ENCODE data around the gene GIT2.
"Not testable (repeated sequence)": the region's sequence is repeated elsewhere in the genome, so short reads cannot be mapped to it uniquely, and the experiment has no call there.

Gene GIT2

DNA sequence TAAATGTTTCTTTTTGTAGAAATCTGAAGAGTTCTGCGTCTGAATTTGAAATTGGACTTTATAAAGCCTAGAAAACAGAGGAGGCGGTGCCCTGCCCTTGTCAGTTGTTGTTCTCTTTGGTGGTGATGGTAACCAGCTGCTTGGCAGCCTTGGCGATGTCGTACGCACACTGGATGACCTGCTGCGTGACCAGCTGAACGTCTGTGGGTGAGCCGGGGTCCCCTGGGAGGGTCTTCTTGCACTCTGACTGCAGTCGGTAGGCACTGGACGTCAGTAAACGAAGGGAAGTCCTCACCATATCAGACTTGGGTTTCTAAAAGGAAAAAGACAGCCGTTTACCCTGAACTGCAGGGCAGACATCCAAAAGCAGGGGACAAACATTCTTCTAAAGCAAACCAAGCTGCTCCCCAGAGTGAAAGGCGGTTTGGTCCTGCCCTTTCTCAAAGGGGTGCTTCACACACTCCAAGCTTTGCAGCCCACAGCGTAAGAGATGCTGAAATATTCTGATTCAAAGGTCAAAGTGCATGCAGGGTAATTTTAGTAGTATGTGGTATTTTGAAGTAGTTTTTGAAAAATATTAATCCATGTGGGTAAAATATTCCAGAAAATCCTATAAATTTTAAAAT is 63.2 kb downstream of the GIT2 start:
- TF ChIP-seq BHLHE40 (IDR thresholded peaks at IDR 0.05; ENCODE audit: borderline replicate concordance) (no peak), LEF1 (IDR thresholded peaks at IDR 0.05; ENCODE audit: borderline replicate concordance) (no peak), FOXA1 (IDR thresholded peaks at IDR 0.05) (no peak), CTBP1 (IDR thresholded peaks at IDR 0.05; ENCODE audit: borderline replicate concordance) (no peak), ZNF384 (IDR thresholded peaks at IDR 0.05) (no peak), ARNT (IDR thresholded peaks at IDR 0.05) (no peak), FOXM1 (IDR thresholded peaks at IDR 0.05; ENCODE audit: borderline replicate concordance) (no peak), HDGF (IDR thresholded peaks at IDR 0.05; ENCODE audit: borderline replicate concordance) (no peak), NFRKB (IDR thresholded peaks at IDR 0.05) (no peak), ELF4 (IDR thresholded peaks at IDR 0.05) (no peak), SUZ12 (IDR thresholded peaks at IDR 0.05) (no peak), SP1 (IDR thresholded peaks at IDR 0.05) (no peak), L3MBTL2 (conservative IDR thresholded peaks at IDR 0.05) (no peak), FOXK2 (IDR thresholded peaks at IDR 0.05) (no peak), TARDBP (IDR thresholded peaks at IDR 0.05) (no peak)
- TF ChIP-seq, protein P1, sequence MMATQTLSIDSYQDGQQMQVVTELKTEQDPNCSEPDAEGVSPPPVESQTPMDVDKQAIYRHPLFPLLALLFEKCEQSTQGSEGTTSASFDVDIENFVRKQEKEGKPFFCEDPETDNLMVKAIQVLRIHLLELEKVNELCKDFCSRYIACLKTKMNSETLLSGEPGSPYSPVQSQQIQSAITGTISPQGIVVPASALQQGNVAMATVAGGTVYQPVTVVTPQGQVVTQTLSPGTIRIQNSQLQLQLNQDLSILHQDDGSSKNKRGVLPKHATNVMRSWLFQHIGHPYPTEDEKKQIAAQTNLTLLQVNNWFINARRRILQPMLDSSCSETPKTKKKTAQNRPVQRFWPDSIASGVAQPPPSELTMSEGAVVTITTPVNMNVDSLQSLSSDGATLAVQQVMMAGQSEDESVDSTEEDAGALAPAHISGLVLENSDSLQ (IDR thresholded peaks at IDR 0.05) = no peak
- CTCF ChIA-PET = no interaction called here
- POLR2A ChIA-PET = no interaction called here
- no peak for DNase-seq (ENCODE audit: extremely low spot score)

DNA sequence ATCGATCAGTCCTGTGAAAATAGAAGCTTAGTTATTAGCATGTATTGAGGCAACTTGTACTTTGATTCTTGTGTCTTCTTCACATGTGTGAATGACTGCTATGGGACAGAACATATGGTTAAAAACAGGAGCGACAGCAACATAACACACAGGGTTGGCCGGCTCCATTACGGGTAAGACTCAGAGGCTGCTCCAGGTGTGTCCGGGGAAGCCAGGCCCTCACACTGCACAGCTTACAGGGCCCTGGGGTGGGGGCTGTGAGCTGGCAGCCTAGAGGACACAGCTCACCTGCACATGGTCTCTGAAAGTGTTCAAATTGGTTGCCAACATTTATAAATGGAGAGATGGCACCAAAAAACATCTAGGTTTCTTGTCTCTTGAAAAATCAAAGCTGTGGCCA is 65.0 kb downstream of the GIT2 start:
- ChIA-PET CTCF (no interaction called here), POLR2A (no interaction called here)
- TF ChIP-seq ZNF384 (IDR thresholded peaks at IDR 0.05) (no peak), TARDBP (IDR thresholded peaks at IDR 0.05) (no peak), SP1 (IDR thresholded peaks at IDR 0.05) (no peak), LEF1 (IDR thresholded peaks at IDR 0.05; ENCODE audit: borderline replicate concordance) (no peak), CTBP1 (IDR thresholded peaks at IDR 0.05; ENCODE audit: borderline replicate concordance) (no peak), FOXM1 (IDR thresholded peaks at IDR 0.05; ENCODE audit: borderline replicate concordance) (no peak), BHLHE40 (IDR thresholded peaks at IDR 0.05; ENCODE audit: borderline replicate concordance) (no peak), HDGF (IDR thresholded peaks at IDR 0.05; ENCODE audit: borderline replicate concordance) (no peak), NFRKB (IDR thresholded peaks at IDR 0.05) (no peak), SUZ12 (IDR thresholded peaks at IDR 0.05) (no peak), FOXK2 (IDR thresholded peaks at IDR 0.05) (no peak), ELF4 (IDR thresholded peaks at IDR 0.05) (no peak), ARNT (IDR thresholded peaks at IDR 0.05) (no peak), FOXA1 (IDR thresholded peaks at IDR 0.05) (no peak), L3MBTL2 (conservative IDR thresholded peaks at IDR 0.05) (no peak)
- TF ChIP-seq, protein P1 (IDR thresholded peaks at IDR 0.05) = no peak
- DNase-seq (ENCODE audit: extremely low spot score) = no peak

DNA sequence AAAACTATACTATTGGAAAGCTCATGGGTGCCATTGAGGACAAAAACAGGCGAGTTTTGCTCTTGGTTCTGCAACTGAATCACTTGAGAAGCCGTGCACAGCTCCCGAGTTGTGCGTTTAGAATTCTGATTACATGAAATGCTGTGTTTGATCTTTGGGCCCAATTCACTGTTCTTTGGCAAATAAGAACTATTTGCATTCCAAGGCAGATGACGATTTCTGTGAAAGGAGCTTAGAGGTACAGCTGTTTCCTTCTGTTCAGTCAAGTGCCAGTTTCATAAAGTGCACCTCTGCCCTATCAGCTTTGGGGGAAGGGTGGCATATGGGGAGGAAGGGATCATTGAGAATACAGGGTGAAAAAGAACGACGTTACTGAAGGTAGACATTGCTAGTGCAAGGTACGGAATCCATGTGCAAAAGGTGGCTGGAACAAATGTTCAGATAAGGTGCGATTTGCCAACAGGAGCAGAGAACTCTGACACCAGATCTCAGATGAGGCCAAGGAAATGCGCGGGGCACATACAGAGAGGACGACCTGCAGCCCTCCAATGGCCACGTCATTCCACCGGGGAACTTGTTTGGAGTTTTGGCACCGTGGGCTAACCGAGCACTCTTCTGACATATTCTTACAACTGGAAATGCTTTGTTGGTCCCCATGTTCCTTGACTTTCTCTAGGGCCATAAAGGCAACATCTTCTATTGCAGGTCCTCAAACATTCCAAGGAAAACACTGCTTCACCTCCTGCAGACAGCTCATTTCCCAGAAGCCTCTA is 66.0 kb downstream of the GIT2 start:
- no peak for DNase-seq (ENCODE audit: extremely low spot score)
- POLR2A ChIA-PET = no interaction called here
- CTCF ChIA-PET = interaction anchor here (0.6 kb wide), 1 partner anchor 181 kb away, joined by 3 read pairs; no protein-coding TSS in a partner anchor
- TF ChIP-seq FOXM1 (IDR thresholded peaks at IDR 0.05; ENCODE audit: borderline replicate concordance) = no peak
- no peak for TF ChIP-seq BHLHE40 (IDR thresholded peaks at IDR 0.05; ENCODE audit: borderline replicate concordance)
- TF ChIP-seq SP1 (IDR thresholded peaks at IDR 0.05) = no peak
- TF ChIP-seq HDGF (IDR thresholded peaks at IDR 0.05; ENCODE audit: borderline replicate concordance) = no peak
- no peak for TF ChIP-seq ARNT (IDR thresholded peaks at IDR 0.05)
- TF ChIP-seq ELF4 (IDR thresholded peaks at IDR 0.05) = no peak
- TF ChIP-seq, protein P1 (IDR thresholded peaks at IDR 0.05) = no peak
- TF ChIP-seq NFRKB (IDR thresholded peaks at IDR 0.05) = no peak
- TF ChIP-seq FOXA1 (IDR thresholded peaks at IDR 0.05) = no peak
- TF ChIP-seq TARDBP (IDR thresholded peaks at IDR 0.05) = no peak
- TF ChIP-seq LEF1 (IDR thresholded peaks at IDR 0.05; ENCODE audit: borderline replicate concordance) = no peak
- TF ChIP-seq SUZ12 (IDR thresholded peaks at IDR 0.05) = no peak
- no peak for TF ChIP-seq FOXK2 (IDR thresholded peaks at IDR 0.05)
- no peak for TF ChIP-seq L3MBTL2 (conservative IDR thresholded peaks at IDR 0.05)
- TF ChIP-seq CTBP1 (IDR thresholded peaks at IDR 0.05; ENCODE audit: borderline replicate concordance) = no peak
- TF ChIP-seq ZNF384 (IDR thresholded peaks at IDR 0.05) = no peak

- DNase-seq (ENCODE audit: extremely low spot score); CTCF ChIA-PET; POLR2A ChIA-PET: not testable (repeated sequence)
Observed at GRCh38 chr12:109929326-109929725, 66.8 kb downstream of the GIT2 start.

DNA sequence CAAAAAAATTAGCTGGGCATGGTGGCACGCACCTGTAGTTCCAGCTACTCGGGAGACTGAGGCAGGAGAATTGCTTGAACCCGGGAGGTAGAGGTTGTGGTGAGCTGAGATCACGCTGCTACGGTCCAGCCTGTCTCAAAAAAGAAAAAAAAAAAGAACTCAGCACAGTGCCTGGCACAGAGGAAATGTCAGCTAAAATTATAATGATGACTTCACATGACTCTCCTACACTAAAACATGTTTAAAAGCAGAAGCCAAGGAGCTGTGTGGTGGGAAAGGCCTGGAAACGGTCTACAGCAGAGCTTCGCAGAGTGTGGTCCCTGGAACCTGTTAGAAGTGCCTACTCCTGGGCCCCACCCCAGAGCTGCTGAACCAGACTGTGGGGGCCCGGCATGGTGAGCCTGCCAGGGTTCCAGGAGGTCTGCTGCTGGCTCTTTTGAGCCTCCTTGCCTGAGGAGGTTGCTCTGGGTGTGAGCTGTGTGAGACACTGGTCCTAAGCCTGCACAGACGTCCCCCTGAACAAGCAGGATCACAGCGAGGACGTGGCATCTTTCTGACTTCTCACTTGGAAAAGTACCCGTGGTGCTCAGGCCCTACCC is 68.0 kb downstream of the GIT2 start:
- DNase-seq (ENCODE audit: extremely low spot score) = no peak
- TF ChIP-seq ARNT (IDR thresholded peaks at IDR 0.05) (no peak), ELF4 (IDR thresholded peaks at IDR 0.05) (no peak), FOXA1 (IDR thresholded peaks at IDR 0.05) (no peak), ZNF384 (IDR thresholded peaks at IDR 0.05) (no peak), LEF1 (IDR thresholded peaks at IDR 0.05; ENCODE audit: borderline replicate concordance) (no peak), HDGF (IDR thresholded peaks at IDR 0.05; ENCODE audit: borderline replicate concordance) (no peak), FOXK2 (IDR thresholded peaks at IDR 0.05) (no peak), BHLHE40 (IDR thresholded peaks at IDR 0.05; ENCODE audit: borderline replicate concordance) (no peak), FOXM1 (IDR thresholded peaks at IDR 0.05; ENCODE audit: borderline replicate concordance) (no peak), SP1 (IDR thresholded peaks at IDR 0.05) (no peak)
- TF ChIP-seq, protein P1 (IDR thresholded peaks at IDR 0.05) = no peak
- ChIA-PET POLR2A (interaction anchor here (0.9 kb wide), 1 partner anchor 27 kb away, joined by 3 read pairs; no protein-coding TSS in a partner anchor), CTCF (interaction anchor here (0.6 to 1.4 kb wide), 2 partner anchors 9 to 75 kb away, joined by 4 to 7 read pairs; no protein-coding TSS in a partner anchor)

Data from HEK293T (cell line).